Ishikawa (cell line): ENCODE results near the gene DNAJC18.

Source experiments
- CEBPB ChIP-seq: IDR thresholded peaks from 2 replicates; pipeline ENCODE4 v1.6.1; 2012
- CREB1 ChIP-seq: IDR thresholded peaks from 2 replicates; pipeline ENCODE4 v1.6.1; 2012; ENCODE audit warnings: low read depth
- EGR1 ChIP-seq: IDR thresholded peaks from 2 replicates; pipeline ENCODE4 v1.6.1; 2012
- EP300 ChIP-seq: IDR thresholded peaks from 2 replicates; pipeline ENCODE4 v1.6.1; 2012; ENCODE audit warnings: borderline replicate concordance
- FOXM1 ChIP-seq: IDR thresholded peaks from 2 replicates; pipeline ENCODE4 v1.6.1; 2012; ENCODE audit warnings: low read depth, borderline replicate concordance
- MAX ChIP-seq: IDR thresholded peaks from 2 replicates; pipeline ENCODE4 v1.6.1; 2012
- NFIC ChIP-seq: IDR thresholded peaks from 2 replicates; pipeline ENCODE4 v1.6.1; 2012
- RAD21 ChIP-seq: IDR thresholded peaks from 2 replicates; pipeline ENCODE4 v1.6.1; 2012; ENCODE audit warnings: low read depth
- REST ChIP-seq: IDR thresholded peaks from 2 replicates; pipeline ENCODE4 v1.6.1; 2012; ENCODE audit warnings: low read depth, mild to moderate bottlenecking
- TAF1 ChIP-seq: IDR thresholded peaks from 2 replicates; pipeline ENCODE4 v1.6.1; 2012; ENCODE audit warnings: low read depth, mild to moderate bottlenecking
- TCF12 ChIP-seq: IDR thresholded peaks from 2 replicates; pipeline ENCODE4 v1.6.1; 2012; ENCODE audit warnings: low read depth
- TEAD4 ChIP-seq: IDR thresholded peaks from 2 replicates; pipeline ENCODE4 v1.6.1; 2012
- USF1 ChIP-seq: IDR thresholded peaks from 2 replicates; pipeline ENCODE4 v1.6.1; 2012
- YY1 ChIP-seq: IDR thresholded peaks from 2 replicates; pipeline ENCODE4 v1.6.1; 2012; ENCODE audit warnings: low read depth
- ZBTB7A ChIP-seq: IDR thresholded peaks from 2 replicates; pipeline ENCODE4 v1.6.1; 2012; ENCODE audit warnings: low read depth

Gene DNAJC18

GRCh38 chr5:139443831-139444453 lies 4.6 kb upstream of the DNAJC18 start:
- TF ChIP-seq RAD21 (no peak), EGR1 (no peak), MAX (no peak), REST (no peak), CEBPB (no peak), USF1 (no peak), FOXM1 (no peak)

GRCh38 chr5:139438707-139439012 lies 665 bp downstream of the DNAJC18 start:
- TF ChIP-seq TCF12 (no peak), FOXM1 (no peak), REST (no peak), USF1 (no peak), EGR1 (no peak)

- TF ChIP-seq EGR1 (no peak), FOXM1 (no peak), CEBPB (no peak), TCF12 (no peak), YY1 (no peak), USF1 (no peak), NFIC (no peak), REST (no peak), RAD21 (no peak), TEAD4 (no peak), EP300 (no peak), CREB1 (no peak), MAX (no peak)
Measured at GRCh38 chr5:139435676-139436075, 3.6 kb downstream of the DNAJC18 start.

GRCh38 chr5:139431706-139432105 lies 7.6 kb downstream of the DNAJC18 start:
- TF ChIP-seq NFIC (no peak), REST (no peak), TCF12 (no peak), CEBPB (no peak), EGR1 (no peak), MAX (no peak), RAD21 (no peak), FOXM1 (no peak), CREB1 (no peak), ZBTB7A (no peak), USF1 (no peak), TAF1 (no peak), TEAD4 (no peak), EP300 (no peak), YY1 (no peak)
